HG03095 (cell line): Measurements from ENCODE around the gene UNKL.

Experiments used
- ATAC-seq: cut with Tn5 transposase; IDR thresholded peaks from one replicate; pipeline ENCODE4 v1.9.1; 2021; ENCODE audit warnings: moderate library complexity; ENCODE audit not compliant: unreplicated experiment

UNKL gene

DNA sequence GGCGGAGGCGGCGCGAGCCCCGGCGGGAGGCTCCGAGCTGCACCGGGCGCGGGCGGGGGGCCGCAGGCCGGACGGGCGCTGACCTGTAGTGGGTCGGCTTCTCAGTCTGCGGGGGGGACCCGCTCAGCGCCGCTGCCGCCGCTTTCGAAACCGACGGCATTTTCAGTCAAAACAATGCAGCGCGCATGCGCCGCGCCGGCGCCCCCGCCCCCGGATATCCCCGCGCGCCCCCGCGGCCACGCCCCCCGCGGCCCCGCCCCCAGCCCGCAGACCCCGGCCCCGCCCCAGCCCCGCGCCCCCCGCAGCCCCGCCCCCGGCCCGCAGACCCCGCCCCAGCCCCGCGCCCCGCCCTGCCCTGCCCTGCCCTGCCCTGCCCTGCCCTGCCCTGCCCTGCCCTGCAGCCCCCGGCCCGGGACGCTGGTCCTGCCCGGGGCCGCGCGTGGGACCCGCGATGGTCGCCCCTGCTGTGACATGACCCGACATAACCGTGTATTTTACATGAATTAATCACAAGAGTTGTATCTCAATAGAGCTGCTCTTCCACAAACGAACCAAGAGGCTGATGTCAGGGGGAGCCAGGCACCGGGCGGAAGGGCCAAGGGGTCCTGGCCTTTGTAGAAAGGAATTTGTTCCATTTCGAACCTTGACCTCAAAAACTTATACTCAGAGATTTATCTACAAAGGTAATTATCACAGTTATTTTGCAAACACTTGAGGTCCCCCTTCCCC is at the start of gene UNKL:
TSS of gene UNKL (minus strand) at position 173 of the 729 bp plus-strand sequence. CDS start at position 160, 13 bp downstream.
- ATAC-seq: no peak

GRCh38 chr16:1461146-1461545 is 46.6 kb upstream of the UNKL start:
- no peak for ATAC-seq

- no peak for ATAC-seq
Measured at GRCh38 chr16:1460602-1461138, 46.2 kb upstream of the UNKL start.

GRCh38 chr16:1459967-1460366 is 45.5 kb upstream of the UNKL start:
- ATAC-seq: no peak

GRCh38 chr16:1458977-1459341 is 44.5 kb upstream of the UNKL start:
- ATAC-seq: no peak

- no peak for ATAC-seq
Measured at GRCh38 chr16:1458336-1458976, 44.0 kb upstream of the UNKL start.

DNA sequence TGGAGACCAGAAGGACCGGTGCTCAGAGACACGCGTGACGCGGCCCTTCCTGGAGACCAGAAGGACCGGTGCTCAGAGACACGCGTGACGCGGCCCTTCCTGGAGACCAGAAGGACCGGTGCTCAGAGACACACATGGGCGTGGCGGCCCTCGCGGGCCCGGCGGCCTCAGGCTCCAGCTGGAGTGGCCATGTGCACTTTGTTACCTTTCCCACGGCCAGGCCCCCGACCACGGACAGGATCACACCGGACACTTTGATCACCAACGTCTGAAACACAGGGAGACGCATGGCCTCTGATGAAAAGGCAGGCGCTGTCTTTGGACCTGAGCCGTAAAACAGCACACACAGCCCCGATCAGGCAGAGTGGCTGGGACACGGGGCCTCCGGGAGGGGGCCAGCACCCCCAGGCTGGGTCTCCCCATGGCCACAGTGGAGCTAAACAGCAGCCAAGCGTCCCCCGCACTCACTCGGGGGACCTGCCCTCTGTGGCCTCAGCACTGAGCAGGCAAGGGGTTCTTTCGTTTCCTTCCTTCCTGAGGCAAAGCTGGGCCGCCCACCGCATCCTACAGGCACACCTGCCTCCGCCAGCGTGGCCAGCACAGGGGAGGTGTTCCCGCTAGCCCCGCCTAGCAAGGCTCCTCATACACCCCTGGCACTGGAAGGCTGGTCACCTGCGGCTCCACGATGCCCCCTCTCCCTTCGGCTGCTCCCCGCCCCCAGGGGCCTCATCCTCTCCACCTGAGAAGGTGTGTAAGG is 43.2 kb upstream of the UNKL start:
- ATAC-seq: no peak

- ATAC-seq: no peak
Measured at GRCh38 chr16:1456951-1457350, 42.4 kb upstream of the UNKL start.

DNA sequence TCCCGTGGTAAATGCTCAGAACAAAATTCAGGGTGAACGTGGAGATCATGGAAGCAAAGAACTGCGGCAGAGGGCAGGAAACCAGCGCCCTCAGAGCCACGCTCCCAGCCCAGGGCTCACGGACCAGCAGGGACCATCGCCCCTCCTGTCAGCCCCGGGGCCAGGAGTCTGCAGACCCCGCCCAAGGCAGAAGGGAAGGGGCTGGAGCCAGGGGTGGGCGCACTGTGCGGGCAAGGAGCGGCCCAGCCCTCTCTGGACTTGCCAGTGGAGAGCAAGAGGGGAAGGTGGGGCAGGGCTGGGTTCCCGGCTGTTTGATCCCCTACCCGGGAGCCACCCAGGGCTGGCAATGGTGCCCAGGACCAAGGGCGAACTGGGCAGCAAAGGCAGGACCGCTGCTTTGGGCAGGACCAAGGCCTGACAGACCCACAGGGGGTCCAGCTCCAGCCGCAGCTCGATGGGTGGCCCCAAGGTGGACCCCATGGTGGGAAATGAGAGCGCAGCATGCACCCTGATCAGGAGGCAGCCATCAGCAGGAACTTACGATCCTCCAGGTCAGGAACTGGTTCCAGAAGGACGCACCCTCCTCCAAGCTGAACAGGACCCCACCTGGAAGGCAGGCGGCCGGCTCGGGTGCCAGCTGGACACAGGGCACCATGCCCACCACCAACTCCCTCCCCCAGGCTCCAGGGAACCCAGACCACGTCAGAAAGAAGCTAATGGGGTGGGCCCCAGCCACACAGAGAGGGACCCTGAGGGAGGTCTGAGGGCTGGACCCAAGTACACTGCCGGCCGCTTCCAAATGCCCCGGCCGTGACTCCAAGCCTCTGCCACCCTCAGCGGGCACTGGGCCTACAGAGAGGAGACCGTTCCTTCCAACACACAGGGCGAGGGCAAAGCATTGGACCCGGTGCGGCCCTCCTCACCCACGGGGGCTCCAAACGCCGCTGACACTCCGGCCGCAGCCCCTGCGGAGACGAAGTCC is 41.0 kb upstream of the UNKL start:
- no peak for ATAC-seq

GRCh38 chr16:1454561-1454960 is 40.1 kb upstream of the UNKL start:
- no peak for ATAC-seq

GRCh38 chr16:1453316-1453715 is 38.8 kb upstream of the UNKL start:
- ATAC-seq: no peak

DNA sequence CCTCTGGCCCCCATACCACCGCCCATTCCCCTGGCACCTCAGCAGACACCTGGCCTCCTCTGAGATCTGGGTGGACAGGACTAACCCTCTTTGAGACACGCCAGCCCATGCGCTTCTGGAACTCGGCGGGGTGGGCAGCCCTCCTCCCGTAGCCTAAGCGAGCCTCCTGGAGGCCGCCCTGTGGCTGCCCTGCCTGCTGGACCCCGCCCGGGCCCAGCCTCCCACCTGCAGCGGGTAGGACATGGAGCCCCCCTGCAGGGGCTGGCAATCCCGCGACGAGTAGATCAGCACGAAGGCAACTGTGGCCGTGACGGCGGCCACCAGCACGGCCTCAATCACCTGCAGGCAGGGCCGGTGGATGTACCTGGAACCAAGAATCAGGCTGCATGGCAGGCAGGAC is 38.0 kb upstream of the UNKL start:
- ATAC-seq: no peak

GRCh38 chr16:1451702-1452392 is 37.3 kb upstream of the UNKL start:
- no peak for ATAC-seq

DNA sequence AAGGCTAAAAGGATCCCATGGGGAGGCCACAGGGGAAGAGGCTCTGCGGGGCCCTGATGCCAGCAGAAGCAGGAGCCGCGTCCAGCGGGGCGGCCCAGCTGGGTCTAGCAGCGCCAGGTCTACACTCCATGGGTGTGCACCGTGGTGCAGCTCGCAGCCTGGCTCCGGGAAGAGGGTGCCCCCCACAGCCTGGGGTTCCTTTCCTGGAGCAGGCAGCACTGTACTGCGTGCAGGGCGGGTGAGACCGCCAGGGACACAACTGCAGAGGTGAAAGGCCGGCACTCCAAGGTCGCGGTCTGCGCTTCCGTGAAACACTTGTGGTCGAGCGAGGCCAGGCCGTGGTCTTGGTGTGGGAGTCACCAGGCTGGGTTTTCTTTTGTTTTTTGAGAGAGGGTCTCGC is 36.3 kb upstream of the UNKL start:
- no peak for ATAC-seq

GRCh38 chr16:1450218-1450617 is 35.7 kb upstream of the UNKL start:
- no peak for ATAC-seq

- no peak for ATAC-seq
Measured at GRCh38 chr16:1449201-1449788, 34.8 kb upstream of the UNKL start.

DNA sequence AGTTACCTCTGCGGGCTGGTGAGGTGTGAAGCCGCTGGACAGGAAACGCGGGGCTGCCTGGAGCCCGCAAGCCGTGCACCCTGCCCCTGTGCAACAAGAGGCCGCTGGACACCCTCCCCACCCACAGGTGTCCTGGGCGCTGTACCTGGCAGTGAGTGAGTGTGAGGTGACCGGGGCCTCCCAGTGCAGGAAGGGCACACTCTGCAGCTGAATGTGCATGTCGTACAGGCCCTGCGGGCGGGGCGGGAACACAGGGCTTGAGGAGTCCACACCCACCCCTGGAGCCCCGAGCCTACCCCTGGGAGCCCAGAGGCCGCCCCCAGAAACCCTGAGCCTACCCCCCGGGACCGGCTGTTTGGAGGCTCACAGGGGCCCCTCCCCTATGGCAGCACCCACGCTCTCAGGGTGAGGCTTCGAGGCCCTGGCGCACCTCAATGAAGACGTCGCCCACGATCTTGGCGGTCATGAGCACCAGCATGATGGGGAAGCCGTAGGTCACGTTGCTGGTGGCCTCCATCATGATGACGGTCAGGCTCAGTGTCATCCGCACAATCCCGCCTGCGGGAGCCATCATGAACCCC is 34.1 kb upstream of the UNKL start:
- ATAC-seq: no peak

DNA sequence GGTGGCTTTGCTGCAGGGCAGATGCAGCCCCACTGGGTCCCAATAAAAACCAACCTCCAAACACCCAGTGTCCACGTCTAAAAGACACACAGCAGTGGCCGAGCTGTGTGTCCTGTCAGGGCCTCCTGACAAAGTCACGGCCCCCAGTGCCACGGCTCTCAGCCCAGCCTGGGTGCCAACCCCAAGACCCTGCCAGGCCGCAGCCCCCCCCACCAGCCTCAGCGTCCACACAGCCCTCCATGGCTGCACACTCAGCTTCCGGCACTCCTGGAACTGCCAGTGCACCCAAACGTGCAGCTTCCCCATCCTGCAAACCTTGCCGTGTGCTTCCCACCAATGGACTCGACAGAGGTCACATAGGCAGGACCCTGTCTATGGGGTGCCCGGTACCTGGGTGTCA is 33.5 kb upstream of the UNKL start:
- no peak for ATAC-seq
